Progenitor cell of endocrine pancreas (in vitro differentiated cells): ENCODE data around the gene FRMD4B. TPM values are rescaled to one million over a fixed set of nuclear protein-coding genes. Genes with fewer than 3 reads are reported as not detected.

Experiments
- DNase-seq: peaks from one replicate; pipeline ENCODE4 v3.0.0; 2021; ENCODE audit warnings: low spot score; ENCODE audit not compliant: unreplicated experiment
- H3K27ac Mint-ChIP-seq: 2 replicates; pipeline ENCODE4 v1.8.0; 2021; ENCODE audit warnings: mild to moderate bottlenecking, moderate library complexity, mixed read lengths
- H3K27me3 Mint-ChIP-seq: 2 replicates; pipeline ENCODE4 v1.8.0; 2021; ENCODE audit warnings: mixed read lengths
- H3K36me3 Mint-ChIP-seq: 2 replicates; pipeline ENCODE4 v1.8.0; 2022; ENCODE audit warnings: mixed read lengths; ENCODE audit not compliant: insufficient read depth
- H3K4me1 Mint-ChIP-seq: 2 replicates; pipeline ENCODE4 v1.8.0; 2021; ENCODE audit warnings: low read depth, mixed read lengths
- H3K4me3 Mint-ChIP-seq: 2 replicates; pipeline ENCODE4 v1.8.0; 2021; ENCODE audit warnings: low read depth, mild to moderate bottlenecking, moderate library complexity, mixed read lengths
- H3K9me3 Mint-ChIP-seq: 2 replicates; pipeline ENCODE4 v1.8.0; 2021; ENCODE audit warnings: low read depth, mixed read lengths
- CTCF ChIP-seq: fragments of 200-600 bp; sonication (generic); IDR thresholded peaks from one replicate; pipeline ENCODE4 v1.5.0; 2021; ENCODE audit warnings: antibody characterized with exemption, mild to moderate bottlenecking; ENCODE audit not compliant: unreplicated experiment
- total RNA-seq: library from RNA; stranded (reverse); gene quantifications from 2 replicates; pipeline ENCODE4 v1.2.1, GENCODE V29; 2021

The FRMD4B gene
- total RNA-seq, 1 donor from 2014 or later, result 41.6 TPM

GRCh38 chr3:69321301-69322157 lies 64.4 kb downstream of the FRMD4B start:
- Mint-ChIP-seq H3K4me1 (peaks cover 4% of the 10 kb centered on the region), H3K36me3 (peaks cover 4% of the 10 kb centered on the region), H3K27ac (peak overlapping the region; percentile 40), H3K27me3 (no peaks in the 10 kb centered on the region), H3K9me3 (no peaks in the 10 kb centered on the region), H3K4me3 (no peak overlapping the region)
- TF ChIP-seq CTCF, result no peak
- no peak for DNase-seq

- H3K4me3 Mint-ChIP-seq, result no peak overlapping the region
- H3K9me3 Mint-ChIP-seq, result no peaks in the 10 kb centered on the region
- H3K36me3 Mint-ChIP-seq, result peaks cover 4% of the 10 kb centered on the region
- H3K27ac Mint-ChIP-seq, result peak overlapping the region; percentile 40
- no peak for TF ChIP-seq CTCF
- H3K27me3 Mint-ChIP-seq, result no peaks in the 10 kb centered on the region
- H3K4me1 Mint-ChIP-seq, result peaks cover 4% of the 10 kb centered on the region
- DNase-seq, result no peak
Measured at GRCh38 chr3:69320871-69321271, 65.0 kb downstream of the FRMD4B start.

GRCh38 chr3:69319652-69320051 lies 66.2 kb downstream of the FRMD4B start:
- peaks cover 4% of the 10 kb centered on the region for H3K36me3 Mint-ChIP-seq
- H3K27ac Mint-ChIP-seq, result no peak overlapping the region
- H3K4me3 Mint-ChIP-seq, result no peak overlapping the region
- TF ChIP-seq CTCF, result no peak
- no peaks in the 10 kb centered on the region for H3K9me3 Mint-ChIP-seq
- H3K4me1 Mint-ChIP-seq, result peaks cover 3% of the 10 kb centered on the region
- DNase-seq, result no peak
- no peaks in the 10 kb centered on the region for H3K27me3 Mint-ChIP-seq

- Mint-ChIP-seq H3K27ac (peak overlapping the region; percentile 25), H3K36me3 (peaks cover 4% of the 10 kb centered on the region), H3K4me3 (no peak overlapping the region), H3K27me3 (no peaks in the 10 kb centered on the region), H3K4me1 (peaks cover 3% of the 10 kb centered on the region), H3K9me3 (no peaks in the 10 kb centered on the region)
- TF ChIP-seq CTCF, result no peak
- no peak for DNase-seq
Measured at GRCh38 chr3:69318410-69318809, 67.5 kb downstream of the FRMD4B start.

- no peaks in the 10 kb centered on the region for H3K4me1 Mint-ChIP-seq
- DNase-seq, result no peak
- H3K27ac Mint-ChIP-seq, result no peak overlapping the region
- H3K27me3 Mint-ChIP-seq, result no peaks in the 10 kb centered on the region
- H3K36me3 Mint-ChIP-seq, result peaks cover 2% of the 10 kb centered on the region
- no peak overlapping the region for H3K4me3 Mint-ChIP-seq
- no peak for TF ChIP-seq CTCF
- no peaks in the 10 kb centered on the region for H3K9me3 Mint-ChIP-seq
Measured at GRCh38 chr3:69313251-69313650, 72.6 kb downstream of the FRMD4B start.
